ENCODE data around the gene MYL5.

- TF ChIP-seq GATA3 (IDR thresholded peaks at IDR 0.05; ENCODE audit: low read depth, low read length), result no peak
- no peak for TF ChIP-seq GATA2 (IDR thresholded peaks at IDR 0.05; ENCODE audit: low read depth, low read length)
Observed at GRCh38 chr4:647481-647880, 26.9 kb upstream of the MYL5 start.
